ENCODE data around the gene KIF17.

Gene KIF17

GRCh38 chr1:20725189-20726117 is 7.6 kb upstream of the KIF17 start:
- H3K36me3 Mint-ChIP-seq (ENCODE audit: low read depth), result no peaks in the 10 kb centered on the region
- peaks cover 37% of the 10 kb centered on the region for H3K27me3 Mint-ChIP-seq (ENCODE audit: low read depth, poor library complexity)
- no peak for TF ChIP-seq CTCF (IDR thresholded peaks at IDR 0.05)
- H3K27ac Mint-ChIP-seq, result no peak overlapping the region
- peaks cover 19% of the 10 kb centered on the region for H3K4me1 Mint-ChIP-seq
- no peaks in the 10 kb centered on the region for H3K9me3 Mint-ChIP-seq
- no peak overlapping the region for H3K4me3 Mint-ChIP-seq
- DNase-seq, result no peak

- DNase-seq, result no peak
- Mint-ChIP-seq H3K36me3 (ENCODE audit: low read depth) (no peaks in the 10 kb centered on the region), H3K4me3 (no peak overlapping the region), H3K4me1 (peaks cover 20% of the 10 kb centered on the region), H3K27ac (no peak overlapping the region), H3K9me3 (no peaks in the 10 kb centered on the region), H3K27me3 (ENCODE audit: low read depth, poor library complexity) (peaks cover 33% of the 10 kb centered on the region)
- no peak for TF ChIP-seq CTCF (IDR thresholded peaks at IDR 0.05)
Measured at GRCh38 chr1:20724364-20725188, 6.8 kb upstream of the KIF17 start.

GRCh38 chr1:20723537-20724363 is 5.9 kb upstream of the KIF17 start:
- Mint-ChIP-seq H3K4me1 (peaks cover 23% of the 10 kb centered on the region), H3K27ac (no peak overlapping the region), H3K4me3 (no peak overlapping the region), H3K36me3 (ENCODE audit: low read depth) (no peaks in the 10 kb centered on the region), H3K9me3 (no peaks in the 10 kb centered on the region), H3K27me3 (ENCODE audit: low read depth, poor library complexity) (peaks cover 33% of the 10 kb centered on the region)
- no peak for DNase-seq
- no peak for TF ChIP-seq CTCF (IDR thresholded peaks at IDR 0.05)

GRCh38 chr1:20723159-20723536 is 5.3 kb upstream of the KIF17 start:
- H3K27ac Mint-ChIP-seq, result no peak overlapping the region
- no peaks in the 10 kb centered on the region for H3K36me3 Mint-ChIP-seq (ENCODE audit: low read depth)
- H3K27me3 Mint-ChIP-seq (ENCODE audit: low read depth, poor library complexity), result peaks cover 32% of the 10 kb centered on the region

More at GRCh38 chr1:20723159-20723536, 5.3 kb upstream of the KIF17 start:
- Mint-ChIP-seq H3K4me1 (peaks cover 20% of the 10 kb centered on the region), H3K9me3 (no peaks in the 10 kb centered on the region), H3K4me3 (no peak overlapping the region)
- TF ChIP-seq CTCF (IDR thresholded peaks at IDR 0.05), result no peak
- DNase-seq, result no peak
